CD4-positive, alpha-beta T cell treated with Interleukin-17A for 1 hour (primary cell): Measurements from ENCODE around the gene TSC1.

Experiments
- DNase-seq: peaks from one replicate; pipeline ENCODE4 v3.0.0-alpha.2; 2020

The TSC1 gene

DNA sequence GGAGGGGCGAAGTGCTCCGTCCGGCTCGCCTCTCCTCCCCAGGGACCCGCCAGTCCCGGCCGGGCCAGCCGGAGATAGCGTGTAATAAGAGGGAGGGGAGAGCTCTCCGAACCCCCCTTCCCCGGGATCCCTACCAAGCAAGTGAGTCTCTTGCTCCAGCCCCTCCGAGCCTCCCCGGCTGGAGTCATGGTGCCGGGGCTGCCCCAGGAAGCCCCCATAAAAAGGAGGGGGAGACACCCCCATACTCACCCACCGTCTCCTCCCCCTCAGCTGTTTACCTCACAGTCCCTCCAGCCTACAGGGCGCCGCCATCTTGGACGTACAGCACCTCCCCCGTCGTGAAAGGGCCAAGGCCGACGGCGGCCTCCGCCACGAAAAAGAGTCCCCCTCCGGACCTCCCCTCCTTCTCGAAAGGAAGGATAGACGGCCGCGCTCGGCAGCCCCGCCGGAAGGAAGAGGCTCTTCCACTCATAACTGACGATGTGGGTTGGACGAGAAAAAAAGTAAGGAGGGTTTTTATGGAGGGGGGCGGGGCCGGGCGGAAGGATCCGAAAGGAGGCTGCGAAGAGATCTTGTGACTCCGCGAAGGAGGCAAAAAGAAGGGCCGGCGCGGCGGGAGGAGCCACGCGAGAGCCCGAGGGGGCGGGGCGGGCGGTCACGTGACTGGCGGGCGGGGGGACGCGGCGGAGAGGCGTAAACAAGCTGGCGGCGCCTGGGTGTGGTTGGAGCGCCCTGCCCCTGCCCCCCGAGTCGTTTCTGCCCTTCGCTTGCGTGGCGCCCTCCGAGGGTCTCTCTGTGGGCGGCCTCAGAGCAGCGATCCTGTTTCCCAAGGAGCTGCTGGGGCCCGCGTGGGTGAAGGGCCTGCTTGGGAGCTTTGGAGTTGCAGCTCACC lies at the start of gene TSC1:
TSC1 (minus strand) TSS at position 323 of the 892 bp plus-strand sequence. CDS start 15,744 bp downstream, outside the sequence.
- peak; percentile 98 for DNase-seq

DNA sequence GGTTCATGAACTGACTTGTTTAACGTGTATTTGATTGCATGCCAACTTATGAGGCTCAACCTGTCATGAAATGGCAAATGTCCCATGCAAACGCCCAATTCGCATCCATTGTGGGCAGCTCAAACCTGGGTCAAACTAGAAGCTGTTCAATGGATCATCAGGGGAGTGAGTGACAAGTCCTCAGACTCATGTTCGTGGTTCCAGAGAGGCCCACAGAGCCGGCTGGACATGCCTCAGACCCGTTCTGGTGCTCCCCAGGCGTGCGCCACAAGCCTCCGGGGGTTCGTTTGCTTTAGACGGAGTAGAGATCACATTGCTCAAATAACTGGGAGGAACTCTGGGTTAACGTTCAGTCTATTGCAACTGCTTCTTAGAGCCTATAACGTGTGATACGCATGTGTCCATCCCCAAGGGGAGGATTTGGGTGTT lies 49.1 kb upstream of the TSC1 start:
- no peak for DNase-seq

DNA sequence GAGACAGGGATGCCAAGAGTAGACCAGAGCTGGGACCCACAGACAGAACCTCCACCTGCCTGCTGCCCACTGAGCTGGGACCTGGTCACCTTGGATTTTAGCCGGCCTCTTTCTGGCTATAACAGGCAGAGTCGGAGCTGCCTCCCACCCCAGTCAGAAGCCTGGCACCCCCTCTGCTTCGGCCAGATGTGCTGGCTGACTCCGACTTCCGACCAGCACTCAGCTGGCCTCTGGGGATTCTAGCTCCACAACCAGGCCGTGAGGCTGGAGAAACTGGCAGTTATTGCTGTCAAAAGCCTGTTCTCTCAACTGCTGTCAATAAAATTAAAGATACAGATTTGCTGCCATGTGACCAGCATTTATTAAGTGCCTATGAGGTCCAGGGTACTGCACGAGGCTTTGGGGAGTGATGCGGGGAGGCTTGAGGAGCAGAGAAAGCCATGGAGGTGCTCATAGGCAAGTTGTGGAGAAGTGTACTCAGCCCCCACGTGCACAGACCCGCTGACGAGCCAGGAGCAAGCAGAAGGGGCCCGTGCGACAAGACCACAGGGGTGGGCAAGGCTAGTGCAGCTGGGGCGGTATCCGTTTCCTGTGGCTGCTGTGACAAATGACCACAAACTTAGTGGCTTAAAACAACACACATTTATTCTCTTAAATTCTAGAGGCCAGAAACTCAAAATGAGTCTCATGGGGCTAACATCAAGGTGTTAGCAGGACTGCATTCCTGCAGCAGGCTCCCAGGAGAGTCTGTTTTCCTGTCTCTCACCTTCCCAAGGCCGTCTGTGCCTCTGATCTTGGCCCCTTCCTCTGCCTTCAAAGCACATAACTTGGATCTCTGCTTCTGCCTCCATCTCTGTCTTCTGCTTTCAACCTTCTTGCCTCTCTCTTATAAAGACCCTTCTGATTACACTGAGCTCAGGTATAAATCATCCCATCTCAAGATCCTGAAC lies 47.2 kb upstream of the TSC1 start:
- no peak for DNase-seq

- no peak for DNase-seq
Measured at GRCh38 chr9:132990781-132991180, 46.4 kb upstream of the TSC1 start.

DNA sequence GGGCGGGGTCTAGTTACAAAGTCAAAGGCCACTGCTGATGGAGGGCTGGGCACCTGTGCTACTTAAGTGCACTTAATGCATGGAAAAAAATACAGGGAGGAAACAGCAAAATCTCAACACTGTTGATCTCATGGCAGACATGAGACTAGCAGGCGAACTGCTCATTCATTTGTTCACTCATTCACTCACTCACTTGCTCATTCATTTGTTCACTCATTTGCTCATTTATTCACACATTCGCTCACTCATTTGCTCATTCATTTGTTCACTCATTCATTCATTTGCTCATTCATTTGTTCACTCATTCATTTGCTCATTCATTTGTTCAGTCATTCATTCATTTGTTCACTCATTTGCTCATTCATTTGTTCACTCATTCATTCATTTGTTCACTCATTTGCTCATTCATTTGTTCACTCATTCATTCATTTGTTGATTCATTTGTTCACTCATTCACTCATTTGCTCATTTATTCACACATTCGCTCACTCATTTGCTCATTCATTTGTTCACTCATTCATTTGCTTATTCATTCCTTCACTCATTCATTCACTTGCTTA lies 45.7 kb upstream of the TSC1 start:
- DNase-seq = peak; percentile 12

DNA sequence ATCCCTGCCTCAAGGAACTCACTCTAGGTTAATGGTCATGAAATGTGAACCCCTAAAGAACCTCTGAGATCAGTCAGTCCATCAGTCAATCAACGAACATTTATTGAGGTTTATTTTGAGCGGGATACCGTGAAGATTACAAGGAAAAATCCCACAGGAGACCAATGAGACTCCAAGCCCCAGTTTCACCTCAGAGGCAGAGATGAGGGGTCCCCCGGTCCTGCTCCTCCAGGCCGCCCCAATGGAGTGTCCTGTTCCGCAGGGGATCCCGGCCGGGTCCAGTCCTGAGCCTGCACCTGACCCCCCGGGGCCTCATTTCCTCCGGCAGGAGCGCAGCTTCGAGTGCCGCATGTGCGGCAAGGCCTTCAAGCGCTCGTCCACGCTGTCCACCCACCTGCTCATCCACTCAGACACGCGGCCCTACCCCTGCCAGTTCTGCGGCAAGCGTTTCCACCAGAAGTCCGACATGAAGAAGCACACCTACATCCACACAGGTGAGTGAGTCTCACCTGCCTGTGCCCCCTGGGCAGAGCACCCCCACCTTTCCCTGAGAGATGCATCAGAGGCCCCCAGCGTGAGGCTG lies 45.1 kb upstream of the TSC1 start:
- no peak for DNase-seq

GRCh38 chr9:132989014-132989310 lies 44.5 kb upstream of the TSC1 start:
- DNase-seq = no peak

DNA sequence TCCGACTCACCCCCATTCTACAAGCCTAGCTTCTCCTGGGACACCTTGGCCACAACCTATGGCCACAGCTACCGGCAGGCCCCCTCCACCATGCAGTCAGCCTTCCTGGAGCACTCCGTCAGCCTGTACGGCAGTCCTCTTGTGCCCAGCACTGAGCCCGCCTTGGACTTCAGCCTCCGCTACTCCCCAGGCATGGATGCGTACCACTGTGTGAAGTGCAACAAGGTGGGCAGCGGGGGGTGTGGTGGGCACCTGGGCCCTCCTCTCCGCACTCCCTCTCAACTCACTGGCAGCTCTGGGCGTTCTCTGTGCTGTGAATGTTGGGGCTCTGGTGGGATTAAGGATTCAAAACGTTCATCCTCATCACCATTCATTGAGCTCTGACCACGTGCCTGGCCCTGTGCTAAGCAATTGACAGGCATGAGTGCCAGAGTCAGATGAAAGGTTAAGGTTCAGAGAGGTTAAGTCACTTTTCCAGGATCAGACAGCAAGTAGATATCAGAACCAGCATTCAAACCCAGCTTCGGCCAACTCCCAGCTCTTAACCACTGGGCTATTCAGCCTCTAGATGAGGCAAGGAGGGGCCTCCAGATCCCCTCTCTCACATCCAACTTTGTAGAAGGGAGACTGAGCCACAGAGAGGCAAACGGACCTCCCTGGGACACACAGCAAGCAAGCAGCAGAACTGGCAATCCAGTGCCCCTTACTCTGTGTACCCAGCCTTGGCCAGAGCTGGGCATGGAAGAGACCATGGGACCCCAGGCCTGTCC lies 44.0 kb upstream of the TSC1 start:
- no peak for DNase-seq

GRCh38 chr9:132986640-132987620 lies 42.5 kb upstream of the TSC1 start:
- DNase-seq = no peak

GRCh38 chr9:132986114-132986513 lies 41.7 kb upstream of the TSC1 start:
- DNase-seq = no peak

- DNase-seq = no peak
Measured at GRCh38 chr9:132985489-132985888, 41.1 kb upstream of the TSC1 start.

DNA sequence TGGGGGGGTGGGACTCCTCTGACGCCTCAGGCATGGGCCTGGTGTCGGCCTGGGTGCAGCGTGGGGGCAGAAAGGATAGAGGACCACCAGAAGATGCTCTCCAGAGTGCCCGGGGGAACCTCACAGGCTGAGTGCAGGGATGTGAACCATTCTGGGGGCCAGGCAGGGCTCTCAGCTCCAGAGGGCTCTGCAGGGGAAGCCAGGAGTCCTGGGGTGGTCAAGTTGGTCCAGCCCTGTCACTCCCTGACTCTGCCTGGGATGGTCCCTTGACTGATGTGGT lies 40.6 kb upstream of the TSC1 start:
- no peak for DNase-seq

DNA sequence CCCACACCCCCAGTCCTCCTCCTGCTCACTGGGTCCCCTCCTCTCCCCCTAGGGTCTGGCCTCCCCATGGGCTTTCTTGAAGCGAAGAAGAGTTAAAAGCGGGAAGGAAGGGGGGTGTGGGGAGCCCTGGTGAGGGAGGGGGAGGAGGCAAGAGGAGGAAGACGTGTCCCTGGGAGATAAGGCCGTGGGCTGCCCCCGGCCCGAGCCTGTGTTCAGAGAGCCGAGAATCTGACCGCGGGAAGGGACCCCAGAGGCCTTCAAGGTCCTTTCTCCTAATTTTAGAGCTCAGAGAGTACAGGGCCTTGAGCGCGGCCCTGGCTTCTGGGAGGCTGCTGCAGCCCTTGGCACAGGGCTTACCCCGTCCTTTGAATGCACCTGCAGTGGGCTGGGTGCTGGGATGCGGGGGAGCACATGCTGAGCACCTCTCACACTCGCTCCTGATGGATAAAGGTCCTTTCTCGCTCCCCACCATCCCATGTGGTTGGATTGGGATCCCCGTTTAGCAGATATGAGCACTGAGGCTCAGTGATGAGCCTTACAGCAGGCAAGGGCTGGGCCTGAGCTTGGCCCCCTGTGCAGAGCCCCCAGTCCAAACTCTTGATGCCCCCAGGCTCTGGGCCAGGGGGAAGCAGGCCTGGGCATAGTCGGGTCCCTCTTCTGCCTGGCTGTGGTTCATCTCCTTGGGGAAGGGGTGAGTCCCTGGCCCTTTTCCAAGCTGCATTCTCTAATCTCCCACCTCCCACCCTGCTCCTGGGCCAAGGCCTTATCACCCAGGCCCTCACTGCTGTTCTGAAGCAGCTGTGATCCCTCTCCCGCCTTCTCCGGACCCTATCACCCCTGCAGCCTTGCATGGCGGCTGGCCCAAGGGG lies 40.0 kb upstream of the TSC1 start:
- DNase-seq = no peak

DNA sequence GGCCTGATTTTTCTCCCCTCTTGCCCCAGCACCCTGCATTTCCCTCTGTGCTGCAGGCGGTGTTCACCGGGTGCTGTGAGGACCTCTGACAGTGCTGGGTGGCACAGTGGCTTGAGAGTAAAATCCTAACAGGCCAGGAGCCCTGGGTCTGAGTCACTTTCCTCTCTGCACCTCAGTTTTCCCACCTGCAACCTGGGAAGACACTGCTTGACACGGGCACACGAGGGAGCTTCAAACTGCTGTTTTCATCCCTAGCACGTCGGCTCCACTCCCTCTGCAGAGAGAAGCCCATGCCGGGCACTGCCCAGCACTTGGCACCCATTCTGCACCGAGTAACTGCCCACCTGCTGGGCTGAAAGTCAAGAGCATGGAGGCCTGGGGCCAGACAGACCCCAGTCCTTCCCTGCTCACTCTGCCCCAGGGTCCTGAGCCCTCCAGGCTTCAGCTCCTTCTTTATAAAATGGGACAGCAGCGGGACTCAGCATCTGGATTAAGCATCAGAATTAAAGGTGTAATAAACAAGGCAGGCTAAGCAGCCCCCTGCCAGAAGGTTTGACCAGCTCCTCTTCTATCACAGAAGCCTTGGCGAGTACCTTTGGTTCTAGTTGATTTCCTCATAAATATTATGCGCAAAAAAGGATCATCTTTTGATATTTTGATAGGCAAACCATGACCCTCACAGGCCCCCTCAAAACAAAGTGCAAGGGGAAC lies 39.2 kb upstream of the TSC1 start:
- no peak for DNase-seq

DNA sequence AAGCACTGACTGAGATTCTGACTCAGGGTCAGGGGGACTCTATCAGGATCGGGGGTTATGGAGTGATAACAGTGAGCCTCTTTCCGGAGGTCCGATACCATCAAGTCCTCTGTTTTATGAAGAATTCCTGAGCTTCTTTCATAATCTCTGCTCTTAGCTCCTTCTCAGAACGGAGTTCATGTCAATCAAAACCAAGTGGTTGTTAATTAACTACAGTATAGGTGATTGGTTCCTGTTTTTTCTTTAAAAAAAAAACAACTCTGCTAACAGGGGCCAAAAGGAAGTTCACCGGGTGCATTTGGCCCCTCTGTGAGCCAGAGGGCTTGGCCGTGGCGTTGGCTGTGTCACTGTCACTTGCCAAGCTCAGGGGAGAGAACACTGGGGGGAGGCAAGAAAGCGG lies 38.0 kb upstream of the TSC1 start:
- DNase-seq = no peak

- DNase-seq = no peak
Measured at GRCh38 chr9:132980157-132980556, 35.7 kb upstream of the TSC1 start.

- no peak for DNase-seq
Measured at GRCh38 chr9:132978451-132979131, 34.2 kb upstream of the TSC1 start, which contains the start of gene GFI1B. GFI1B (plus strand) TSS chr9:132978694; CDS start chr9:132986679, 7,985 bp downstream.

- no peak for DNase-seq
Measured at GRCh38 chr9:132978112-132978450, 33.7 kb upstream of the TSC1 start.

DNA sequence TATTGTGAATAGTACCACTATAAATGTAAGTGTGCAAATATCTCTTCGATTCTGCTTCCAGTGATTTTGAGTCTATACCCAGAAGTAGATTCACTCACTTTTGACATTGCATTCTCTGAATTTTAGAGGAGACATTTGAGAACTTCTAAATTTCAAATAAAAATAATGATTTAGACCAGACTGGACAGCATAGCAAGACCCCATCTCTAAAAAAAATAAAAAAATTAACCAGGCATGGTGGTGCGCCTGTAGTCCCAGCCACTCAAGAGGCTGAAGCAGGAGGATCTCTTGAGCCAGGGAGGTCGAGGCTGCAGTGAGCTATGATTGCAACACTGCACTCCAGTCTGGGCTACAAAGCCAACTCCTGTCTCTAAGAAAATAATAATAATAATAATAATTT lies 32.2 kb upstream of the TSC1 start:
- no peak for DNase-seq
